Ascending aorta (tissue), 2 donors: ENCODE data around the gene STIM2. TPM values are rescaled to one million over a fixed set of nuclear protein-coding genes. Genes with fewer than 3 reads are reported as not detected.
A peak's percentile ranks its signal among the peaks of the same experiment; 100 is the strongest.

ENCODE experiments used
- DNase-seq, 2 donors: peaks; one replicate each; pipeline ENCODE4 v3.0.0-alpha.2; 2019; ENCODE audit warnings: low spot score in 2 of 2
- H3K27ac ChIP-seq, 2 donors: fragments of 200-600 bp; sonication (generic); one replicate each; pipeline ENCODE4 v1.5.1; 2016 to 2017; ENCODE audit warnings: mild to moderate bottlenecking in 1 of 2
- H3K27me3 ChIP-seq: fragments of 200-600 bp; sonication (generic); one replicate; pipeline ENCODE4 v1.5.1; 2017
- H3K36me3 ChIP-seq, 2 donors: fragments of 200-600 bp; sonication (generic); one replicate each; pipeline ENCODE4 v1.5.1; 2016
- H3K4me1 ChIP-seq, 2 donors: fragments of 200-600 bp; sonication (generic); one replicate each; pipeline ENCODE4 v1.5.1; 2016 to 2017; ENCODE audit warnings: mild to moderate bottlenecking in 1 of 2
- H3K4me3 ChIP-seq, 2 donors: fragments of 200-600 bp; sonication (generic); one replicate each; pipeline ENCODE4 v1.5.1; 2016 to 2017; ENCODE audit warnings: mild to moderate bottlenecking in 1 of 2
- H3K9me3 ChIP-seq, 2 donors: fragments of 200-600 bp; sonication (generic); one replicate each; pipeline ENCODE4 v1.5.1; 2016
- intact Hi-C: fragments of 100-400 bp; cut with DNase I; formaldehyde crosslinking; loops from one replicate; pipeline ENCODE4 v1.15.1; 2023
- total RNA-seq: library from RNA; depleted of rRNA; stranded (reverse); fragments of >200 nt; gene quantifications from one replicate; pipeline ENCODE4 v1.1.0, GENCODE V29; 2016
- TF ChIP-seq, protein P1 (sequence below), 3 experiments: fragments of 200-600 bp in 2 of 3; fragments of 450-650 bp in 1 of 3; sonication (generic) in 2 of 3; IDR thresholded peaks; one replicate each; pipeline ENCODE4 v1.5.1; 2016 to 2019; ENCODE audit warnings: antibody characterized with exemption in 3 of 3, mild to moderate bottlenecking in 1 of 3, moderate library complexity in 1 of 3

The STIM2 gene
- total RNA-seq, 1 donor from 2014 or later = 17.2 TPM

GRCh38 chr4:26854701-26855100 lies 5.9 kb upstream of the STIM2 start:
- Histone ChIP-seq H3K27ac (no peak overlapping the region), H3K36me3 (no peaks in the 10 kb centered on the region), H3K4me1 (peaks cover 7 to 12% of the 10 kb centered on the region in 2 donors), H3K4me3 (no peak overlapping the region), H3K27me3 (no peaks in the 10 kb centered on the region), H3K9me3 (no peaks in the 10 kb centered on the region)
- TF ChIP-seq, protein P1, sequence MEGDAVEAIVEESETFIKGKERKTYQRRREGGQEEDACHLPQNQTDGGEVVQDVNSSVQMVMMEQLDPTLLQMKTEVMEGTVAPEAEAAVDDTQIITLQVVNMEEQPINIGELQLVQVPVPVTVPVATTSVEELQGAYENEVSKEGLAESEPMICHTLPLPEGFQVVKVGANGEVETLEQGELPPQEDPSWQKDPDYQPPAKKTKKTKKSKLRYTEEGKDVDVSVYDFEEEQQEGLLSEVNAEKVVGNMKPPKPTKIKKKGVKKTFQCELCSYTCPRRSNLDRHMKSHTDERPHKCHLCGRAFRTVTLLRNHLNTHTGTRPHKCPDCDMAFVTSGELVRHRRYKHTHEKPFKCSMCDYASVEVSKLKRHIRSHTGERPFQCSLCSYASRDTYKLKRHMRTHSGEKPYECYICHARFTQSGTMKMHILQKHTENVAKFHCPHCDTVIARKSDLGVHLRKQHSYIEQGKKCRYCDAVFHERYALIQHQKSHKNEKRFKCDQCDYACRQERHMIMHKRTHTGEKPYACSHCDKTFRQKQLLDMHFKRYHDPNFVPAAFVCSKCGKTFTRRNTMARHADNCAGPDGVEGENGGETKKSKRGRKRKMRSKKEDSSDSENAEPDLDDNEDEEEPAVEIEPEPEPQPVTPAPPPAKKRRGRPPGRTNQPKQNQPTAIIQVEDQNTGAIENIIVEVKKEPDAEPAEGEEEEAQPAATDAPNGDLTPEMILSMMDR (IDR thresholded peaks at IDR 0.05) = no peak
- DNase-seq = no peak
- intact Hi-C loops = loop anchor here (5.0 to 10.0 kb wide), 4 partner anchors 272 to 1620 kb away; partner anchors contain the start of genes PI4K2B and TBC1D19

GRCh38 chr4:26856906-26857277 lies 3.7 kb upstream of the STIM2 start:
- no peaks in the 10 kb centered on the region for H3K9me3 ChIP-seq
- H3K27ac ChIP-seq = peak overlapping the region; percentile 88 to 91
- intact Hi-C loops = loop anchor here (2.0 to 10.0 kb wide), 6 partner anchors 275 to 1622 kb away; partner anchors contain the start of genes PI4K2B, RBPJ and TBC1D19
- H3K4me1 ChIP-seq = peaks cover 7 to 12% of the 10 kb centered on the region in 2 donors
- H3K4me3 ChIP-seq = peak overlapping the region; percentile 69 to 74
- TF ChIP-seq, protein P1 (IDR thresholded peaks at IDR 0.05) = no peak
- no peaks in the 10 kb centered on the region for H3K36me3 ChIP-seq
- DNase-seq = no peak
- H3K27me3 ChIP-seq = no peaks in the 10 kb centered on the region

DNA sequence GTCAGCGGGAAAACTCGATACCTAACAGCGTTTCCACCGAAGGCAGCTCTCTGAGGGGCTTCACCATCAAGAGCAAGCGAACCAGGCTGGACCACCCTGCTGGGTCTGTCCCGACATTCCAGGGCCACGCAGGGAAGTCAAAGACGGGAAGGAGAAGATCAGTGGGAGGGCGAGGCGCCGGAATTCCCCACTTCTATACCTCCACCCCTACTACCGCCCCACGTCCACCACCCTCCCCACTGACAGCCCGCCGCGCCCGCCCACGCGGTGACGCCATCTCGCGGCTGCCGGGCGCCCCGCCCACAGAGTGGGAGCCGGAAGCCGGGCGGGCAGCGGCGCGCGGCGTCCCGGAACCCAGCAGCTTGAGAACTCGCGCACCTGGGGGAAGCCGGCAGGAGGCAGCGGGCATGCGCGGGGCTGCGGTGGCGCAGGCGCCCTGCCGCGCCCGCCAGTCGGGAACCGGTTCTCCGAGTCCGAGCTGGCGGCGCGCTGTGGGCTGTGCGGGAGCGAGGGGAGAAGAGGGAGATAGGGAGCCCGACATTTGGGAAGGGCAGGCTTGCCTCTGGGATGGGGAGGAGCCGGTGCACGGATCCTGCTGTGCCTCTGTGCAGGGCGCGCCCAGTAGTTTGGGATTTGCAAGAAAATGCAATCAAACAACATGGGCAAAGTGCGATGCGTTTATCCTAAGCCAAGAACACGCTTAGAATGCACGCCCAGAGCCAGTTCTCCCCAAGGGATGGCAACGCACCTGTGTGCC lies 3.2 kb upstream of the STIM2 start:
- no peaks in the 10 kb centered on the region for H3K27me3 ChIP-seq
- peak overlapping the region; percentile 69 to 74 for H3K4me3 ChIP-seq
- no peaks in the 10 kb centered on the region for H3K36me3 ChIP-seq
- TF ChIP-seq, protein P1 (IDR thresholded peaks at IDR 0.05) = peak in 1 of 3 experiments; percentile 30
- intact Hi-C loops = loop anchor here (2.0 to 10.0 kb wide), 6 partner anchors 275 to 1623 kb away; partner anchors contain the start of genes PI4K2B, RBPJ and TBC1D19
- H3K9me3 ChIP-seq = no peaks in the 10 kb centered on the region
- peak overlapping the region; percentile 88 to 91 for H3K27ac ChIP-seq
- peaks cover 7 to 15% of the 10 kb centered on the region in 2 donors for H3K4me1 ChIP-seq
- peak; percentile 56 to 95 for DNase-seq

DNA sequence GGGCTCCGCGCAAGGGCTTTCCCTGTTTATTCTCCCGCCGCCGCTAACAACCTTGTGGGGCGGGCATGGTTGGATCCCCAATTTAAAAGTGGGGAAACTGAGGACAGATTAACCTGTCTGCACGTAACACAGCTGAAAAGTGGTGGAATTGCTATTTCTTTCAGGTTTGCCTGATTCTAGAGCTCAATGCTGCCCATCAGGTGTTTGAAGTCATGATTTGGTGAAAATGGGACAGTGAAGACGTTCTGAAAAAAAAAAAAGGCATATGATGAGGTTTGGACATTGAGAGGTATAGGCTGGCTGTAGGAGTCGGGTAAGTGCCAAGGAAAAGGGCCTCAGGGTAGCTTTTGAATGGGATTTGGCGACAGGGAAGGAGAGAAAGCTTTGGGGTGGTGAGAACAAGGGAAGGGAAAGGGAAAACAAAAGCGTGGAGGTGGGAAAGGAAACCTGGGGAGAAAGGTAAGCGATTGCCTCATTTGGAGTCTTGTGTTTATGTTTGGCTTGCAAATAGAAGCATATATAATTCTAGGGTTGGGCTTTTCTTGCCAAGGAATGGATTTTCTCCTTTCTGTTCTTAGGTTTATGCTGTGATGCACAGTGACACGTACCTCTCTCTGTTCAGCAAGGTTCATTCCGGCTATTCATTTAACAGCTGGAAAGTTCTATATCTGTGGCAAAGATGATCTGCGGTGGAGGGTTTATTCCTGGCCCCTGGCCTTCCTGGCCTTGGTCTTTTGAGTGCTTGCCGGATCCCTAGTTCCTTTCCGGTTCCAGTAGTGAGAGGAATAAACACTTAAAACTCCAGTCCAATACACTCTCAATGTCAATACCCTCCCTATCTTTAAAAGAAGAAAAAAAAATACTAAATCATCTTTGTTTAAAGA lies 2.4 kb upstream of the STIM2 start:
- Histone ChIP-seq H3K27me3 (no peaks in the 10 kb centered on the region), H3K9me3 (no peaks in the 10 kb centered on the region), H3K4me1 (peaks cover 7 to 20% of the 10 kb centered on the region in 2 donors), H3K36me3 (no peaks in the 10 kb centered on the region), H3K4me3 (peak overlapping the region; percentile 69 to 74), H3K27ac (peak overlapping the region; percentile 88 to 91)
- TF ChIP-seq, protein P1 (IDR thresholded peaks at IDR 0.05) = no peak
- intact Hi-C loops = loop anchor here (5.0 to 10.0 kb wide), 4 partner anchors 276 to 1623 kb away; partner anchors contain the start of genes PI4K2B and TBC1D19
- no peak for DNase-seq

- TF ChIP-seq, protein P1 (IDR thresholded peaks at IDR 0.05) = no peak
- intact Hi-C loops = loop anchor here (5.0 to 10.0 kb wide), 4 partner anchors 277 to 1624 kb away; partner anchors contain the start of genes PI4K2B and TBC1D19
- DNase-seq = no peak
- no peaks in the 10 kb centered on the region for H3K36me3 ChIP-seq
- no peak overlapping the region for H3K4me3 ChIP-seq
- H3K4me1 ChIP-seq = peaks cover 7 to 20% of the 10 kb centered on the region in 2 donors
- H3K27me3 ChIP-seq = no peaks in the 10 kb centered on the region
- H3K27ac ChIP-seq = no peak overlapping the region
- no peaks in the 10 kb centered on the region for H3K9me3 ChIP-seq
Observed at GRCh38 chr4:26858947-26859401, 1.7 kb upstream of the STIM2 start.
